ENCODE measurements around the gene ATE1. TPM values are rescaled to one million over a fixed set of nuclear protein-coding genes. Genes with fewer than 3 reads are reported as not detected.

Gene ATE1
- total and polyA plus RNA-seq, 2 donors (not counting 3 experiments of a cell fraction or from before 2014, with no cell fraction given), result 8.7 to 27.1 TPM

DNA sequence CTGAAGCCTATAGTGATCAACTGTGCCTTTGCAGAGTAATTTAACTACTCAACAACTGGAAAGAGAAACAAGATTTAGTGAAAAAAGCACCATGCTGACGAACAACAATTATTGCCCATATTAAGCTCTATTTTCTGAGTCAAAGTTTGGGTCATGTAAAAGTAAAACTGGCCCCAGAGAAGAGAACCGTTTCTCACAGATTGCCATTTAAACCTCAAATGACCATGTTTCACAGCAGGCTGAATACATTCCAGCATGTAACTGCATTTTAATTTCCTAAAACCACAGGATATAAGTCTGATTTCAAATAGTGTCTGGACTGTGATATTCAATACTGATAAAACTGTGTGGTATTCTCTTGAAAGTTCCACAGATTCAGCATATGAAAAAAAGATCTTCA, 140.7 kb downstream of the ATE1 start:
- no peak overlapping the region for H3K4me2 ChIP-seq (ENCODE audit: insufficient read depth, low read length)
- no peak overlapping the region for H2AFZ ChIP-seq (ENCODE audit: low read depth, low read length)
- H3K4me1 ChIP-seq (ENCODE audit: control insufficient read depth, extremely low read depth, insufficient read depth, low read length), result peaks cover 11% of the 10 kb centered on the region
- H3K9ac ChIP-seq (replicated peaks; ENCODE audit: extremely low read depth, insufficient read depth, low read length), result no peak overlapping the region
- no peaks in the 10 kb centered on the region for H3K27me3 ChIP-seq (ENCODE audit: control insufficient read depth in 2 of 2, insufficient read depth in 2 of 2, low read length in 2 of 2)
- H3K79me2 ChIP-seq (ENCODE audit: control insufficient read depth, insufficient read depth, low read length), result no peaks in the 10 kb centered on the region
- DNase-seq (ENCODE audit: low read depth, low spot score) (no peak), FAIRE-seq (no peak)
- no peaks in the 10 kb centered on the region for H3K9me3 ChIP-seq (replicated peaks; ENCODE audit: control insufficient read depth, insufficient read depth, low read length)
- H3K36me3 ChIP-seq (ENCODE audit: control insufficient read depth in 2 of 2, extremely low read depth in 1 of 2, insufficient read depth in 2 of 2, low read length in 2 of 2), result peaks cover 0 to 2% of the 10 kb centered on the region in 2 experiments
- BruUV-seq (replicated peaks), result no TSS peak
- POLR2A ChIA-PET, result no interaction called here
- H3K27ac ChIP-seq (ENCODE audit: insufficient read depth, low read depth, low read length), result no peak overlapping the region
- CTCF ChIA-PET, result no interaction called here
- no peaks in the 10 kb centered on the region for H3K9me1 ChIP-seq (replicated peaks; ENCODE audit: control insufficient read depth, extremely low read depth, insufficient read depth, low read length)
- H4K20me1 ChIP-seq (replicated peaks; ENCODE audit: control insufficient read depth, extremely low read depth, insufficient read depth, low read length), result no peaks in the 10 kb centered on the region
- intact Hi-C loops (cut with micrococcal nuclease), result no loop called here
- no peak overlapping the region for H3K4me3 ChIP-seq (replicated peaks in 1 of 3; ENCODE audit: insufficient read depth in 1 of 3, low read depth in 1 of 3, low read length in 3 of 3)
- dilution Hi-C loops (cut with MboI; ENCODE audit: extremely low pct_ligation_motif_present, low sequenced_read_pairs), result no loop called here
- TF ChIP-seq CTCF (IDR thresholded peaks at IDR 0.05; ENCODE audit: extremely low read depth in 1 of 2, insufficient read depth in 1 of 2, low read depth in 1 of 2, low read length in 2 of 2) (no peak), POLR2AphosphoS5 (IDR thresholded peaks at IDR 0.05; ENCODE audit: insufficient read depth, low read depth, low read length) (no peak), GATA2 (IDR thresholded peaks at IDR 0.05; ENCODE audit: insufficient read depth, insufficient read length, low read depth, low read length) (no peak), MYC (IDR thresholded peaks at IDR 0.05; ENCODE audit: low read depth, low read length) (no peak), MAX (IDR thresholded peaks at IDR 0.05; ENCODE audit: insufficient read depth, insufficient read length) (no peak), FOS (IDR thresholded peaks at IDR 0.05; ENCODE audit: borderline replicate concordance, insufficient read depth, low read length) (no peak), JUN (IDR thresholded peaks at IDR 0.05; ENCODE audit: borderline replicate concordance, insufficient read depth, insufficient read length, low read depth) (no peak), POLR2A (IDR thresholded peaks at IDR 0.05; ENCODE audit: low read depth, low read length) (no peak)
